Measurements from ENCODE around the gene USP11.
A peak's percentile ranks its signal among the peaks of the same experiment; 100 is the strongest.

The USP11 gene

DNA sequence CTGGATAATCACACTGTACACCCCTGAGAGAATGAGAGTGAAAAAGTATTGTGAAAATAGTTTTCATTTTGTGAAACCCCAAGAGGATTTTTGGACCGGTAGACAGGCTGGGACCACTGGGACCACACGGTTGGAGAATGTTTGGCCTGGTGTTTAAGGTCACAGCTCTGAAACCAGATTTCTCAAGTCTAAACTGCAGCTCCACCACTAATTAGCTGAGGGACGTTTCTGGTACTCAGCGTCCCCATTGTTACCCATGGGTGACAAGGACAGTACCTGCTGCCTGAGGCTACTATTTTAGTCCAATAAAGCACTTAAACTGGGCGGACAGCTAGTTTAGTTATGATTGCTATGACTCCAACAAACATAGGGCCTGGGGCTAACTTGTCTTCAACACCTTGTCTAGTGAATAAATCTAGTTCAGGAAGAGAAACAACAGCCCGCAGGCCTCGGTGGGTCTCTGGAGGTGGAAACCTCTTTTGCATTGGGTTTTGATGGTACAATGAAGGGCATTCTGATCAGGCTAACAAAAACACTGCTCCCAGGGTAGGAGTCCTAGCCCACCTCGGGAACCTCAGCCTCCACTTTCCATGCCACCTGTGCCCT lies 509 bp upstream of the USP11 start:
- DNase-seq (ENCODE audit: low spot score): no peak
- CTCF ChIA-PET: no interaction called here
- TF ChIP-seq CTCF (conservative IDR thresholded peaks at IDR 0.05; ENCODE audit: low read depth): no peak
- peak overlapping the region; percentile 92 for H3K27ac ChIP-seq
- POLR2A ChIA-PET (ENCODE audit: low non-redundant PET): no interaction called here

DNA sequence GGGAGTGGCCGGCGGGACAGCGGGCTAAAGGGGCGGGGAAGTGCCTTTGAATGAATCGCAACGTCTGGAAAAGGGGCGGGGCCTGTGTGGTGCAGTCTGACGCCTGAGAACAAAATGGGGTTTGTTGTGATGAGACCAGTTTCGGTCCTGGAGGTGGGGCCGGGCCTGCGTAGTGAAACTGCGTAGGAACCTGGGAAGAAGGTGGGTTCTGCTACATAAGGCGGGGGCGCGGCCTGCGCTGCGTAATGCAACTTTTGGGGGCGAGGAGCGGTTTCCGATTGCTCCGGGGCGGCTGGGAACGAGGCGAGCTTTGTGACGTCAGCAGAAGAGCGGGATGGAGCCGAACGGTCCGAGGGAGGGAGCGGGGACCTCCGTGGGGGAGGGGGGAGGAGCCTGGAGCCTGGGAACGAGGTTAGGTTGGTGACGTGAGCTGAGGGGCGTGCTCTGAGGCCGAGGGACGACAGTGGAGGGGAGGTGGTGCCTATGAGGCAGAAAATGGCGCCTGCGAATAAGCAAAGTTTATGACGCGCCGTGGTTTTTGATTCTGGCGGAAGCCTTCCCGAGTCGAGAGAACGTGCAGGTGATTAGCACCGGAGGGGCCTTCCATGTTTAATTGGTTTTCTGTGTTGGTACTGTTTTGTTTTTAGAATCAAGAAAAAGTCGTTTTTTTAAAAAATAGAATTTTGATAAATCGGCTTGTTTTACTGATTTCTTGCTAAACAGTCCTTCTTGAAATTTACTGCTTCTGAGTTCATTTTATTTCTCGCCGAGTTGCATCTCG lies 714 bp downstream of the USP11 start:
- CTCF ChIA-PET: interaction anchor here (0.9 kb wide), 1 partner anchor 290 kb away, joined by 4 read pairs; no protein-coding TSS in a partner anchor
- POLR2A ChIA-PET (ENCODE audit: low non-redundant PET): interaction anchor here (0.6 to 0.9 kb wide), 4 partner anchors 16 to 99 kb away, joined by 3 to 5 read pairs (median 5); no protein-coding TSS in a partner anchor
- TF ChIP-seq CTCF (conservative IDR thresholded peaks at IDR 0.05; ENCODE audit: low read depth): no peak
- DNase-seq (ENCODE audit: low spot score): peak; percentile 84
- peak overlapping the region; percentile 92 for H3K27ac ChIP-seq

DNA sequence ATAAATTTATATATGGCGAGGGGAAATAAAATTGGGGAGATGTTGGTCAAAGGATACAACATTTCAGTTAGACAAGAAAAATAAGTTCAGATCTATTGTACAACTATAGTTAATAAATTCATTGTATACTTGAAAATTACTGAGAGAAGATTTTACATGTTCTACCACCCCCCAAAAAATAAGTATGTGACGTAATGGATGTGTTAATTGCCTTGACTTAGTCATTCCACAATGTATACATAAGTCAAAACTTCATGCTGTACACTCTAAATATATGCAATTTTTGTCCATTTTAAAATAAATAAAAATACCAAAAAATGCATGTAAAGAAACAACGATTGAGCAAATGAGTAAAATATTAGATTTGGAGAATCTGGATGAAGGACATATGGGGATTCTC lies 1.8 kb downstream of the USP11 start:
- CTCF ChIA-PET: no interaction called here
- TF ChIP-seq CTCF (conservative IDR thresholded peaks at IDR 0.05; ENCODE audit: low read depth): no peak
- DNase-seq (ENCODE audit: low spot score): no peak
- no peak overlapping the region for H3K27ac ChIP-seq
- POLR2A ChIA-PET (ENCODE audit: low non-redundant PET): no interaction called here

DNA sequence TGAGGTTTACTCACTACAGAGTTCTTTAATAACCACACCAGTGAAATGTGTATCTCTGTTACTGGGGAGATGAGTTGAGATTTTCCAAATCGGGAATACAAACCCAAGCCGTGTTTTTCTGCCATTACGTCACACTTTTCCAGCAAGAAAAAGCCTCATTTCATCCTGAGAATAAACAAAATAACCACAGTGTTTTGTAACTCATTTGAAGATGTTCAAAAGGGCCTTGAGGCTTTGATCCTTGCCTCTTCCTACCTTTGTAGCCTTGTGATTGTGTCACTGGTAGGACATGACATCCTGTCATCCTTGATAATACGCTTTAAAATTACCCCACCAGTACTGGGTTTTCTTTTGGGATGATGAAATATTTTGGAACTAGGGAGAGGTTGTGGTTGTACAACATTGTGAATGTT lies 2.9 kb downstream of the USP11 start:
- TF ChIP-seq CTCF (conservative IDR thresholded peaks at IDR 0.05; ENCODE audit: low read depth): no peak
- DNase-seq (ENCODE audit: low spot score): no peak
- ChIA-PET POLR2A (ENCODE audit: low non-redundant PET) (no interaction called here), CTCF (interaction anchor here (0.6 kb wide), 1 partner anchor 571 kb away, joined by 3 read pairs; no protein-coding TSS in a partner anchor)
- no peak overlapping the region for H3K27ac ChIP-seq

DNA sequence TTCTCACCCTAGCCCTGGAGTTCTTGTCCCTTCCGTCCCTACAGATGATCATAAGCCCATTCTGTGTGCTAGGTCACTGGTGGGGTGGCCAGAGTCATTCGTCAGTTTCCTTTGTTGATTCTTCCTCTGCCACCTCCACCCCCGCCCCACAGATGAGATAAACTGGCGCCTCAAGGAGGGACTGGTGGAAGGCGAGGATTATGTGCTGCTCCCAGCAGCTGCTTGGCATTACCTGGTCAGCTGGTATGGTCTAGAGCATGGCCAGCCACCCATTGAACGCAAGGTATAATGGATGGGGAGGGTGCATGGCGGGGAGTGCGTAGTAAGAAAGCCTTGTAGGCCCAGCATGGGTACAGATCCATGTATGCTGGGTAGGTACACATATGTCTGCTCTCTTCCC lies 6.4 kb downstream of the USP11 start:
- CTCF ChIA-PET: no interaction called here
- TF ChIP-seq CTCF (conservative IDR thresholded peaks at IDR 0.05; ENCODE audit: low read depth): no peak
- no peak for DNase-seq (ENCODE audit: low spot score)
- POLR2A ChIA-PET (ENCODE audit: low non-redundant PET): no interaction called here
- H3K27ac ChIP-seq: no peak overlapping the region

- ChIA-PET POLR2A (ENCODE audit: low non-redundant PET) (no interaction called here), CTCF (no interaction called here)
- no peak for TF ChIP-seq CTCF (conservative IDR thresholded peaks at IDR 0.05; ENCODE audit: low read depth)
- DNase-seq (ENCODE audit: low spot score): no peak
- H3K27ac ChIP-seq: no peak overlapping the region
Measured at GRCh38 chrX:47239898-47240545, 7.2 kb downstream of the USP11 start.
